Gastroesophageal sphincter (tissue), 3 donors: ENCODE results near the gene MAP4K4.

Experiments
- CTCF ChIP-seq, 4 experiments: fragments of 200-600 bp in 2 of 4; fragments of 450-650 bp in 2 of 4; sonication (generic) in 1 of 4; IDR thresholded peaks; one replicate each; pipeline ENCODE4 v1.5.1; 2017 to 2019; ENCODE audit warnings: antibody characterized with exemption in 4 of 4, mild to moderate bottlenecking in 2 of 4, moderate library complexity in 2 of 4
- EP300 ChIP-seq: sonication (generic); formaldehyde crosslinking; IDR thresholded peaks from one replicate; pipeline ENCODE4 v1.6.1; 2017; ENCODE audit warnings: antibody characterized with exemption, mild to moderate bottlenecking
- POLR2A ChIP-seq, 2 donors: fragments of 450-650 bp; IDR thresholded peaks; one replicate each; pipeline ENCODE4 v1.6.1; 2017; ENCODE audit warnings: antibody characterized with exemption in 2 of 2, mild to moderate bottlenecking in 2 of 2, moderate library complexity in 1 of 2
- POLR2AphosphoS5 ChIP-seq: sonication (generic); formaldehyde crosslinking; IDR thresholded peaks from one replicate; pipeline ENCODE4 v1.6.1; 2017; ENCODE audit warnings: antibody characterized with exemption

GRCh38 chr2:101745711-101746694, 48.5 kb downstream of the MAP4K4 start:
- TF ChIP-seq CTCF (IDR thresholded peaks at IDR 0.05) (no peak), POLR2A (IDR thresholded peaks at IDR 0.05) (no peak), EP300 (no peak), POLR2AphosphoS5 (no peak)
